CD4-positive, alpha-beta T cell (primary cell): ENCODE data around the gene POU2F2. TPM values are rescaled to one million over a fixed set of nuclear protein-coding genes. Genes with fewer than 3 reads are reported as not detected.

Experiments used
- ATAC-seq: fragments of 200-7000 bp; cut with Tn5 transposase; one replicate; pipeline ENCODE4 v1.10.0; 2022; ENCODE audit warnings: mild to moderate bottlenecking; ENCODE audit not compliant: poor library complexity
- CTCF ChIA-PET: fragments of 350-600 bp; sonication (Branson Sonifier 250); formaldehyde crosslinking; loops from one replicate; lab custom pipeline; 2021; ENCODE audit warnings: antibody characterized with exemption, inconsistent platforms; lab: Charles Lee
- POLR2A ChIA-PET: fragments of 350-600 bp; sonication (Branson Sonifier 250); formaldehyde crosslinking; loops from one replicate; lab custom pipeline; 2021; ENCODE audit warnings: antibody characterized with exemption, inconsistent platforms; lab: Charles Lee
- DNase-seq, 14 experiments: peaks; one replicate each; pipeline ENCODE4 v3.0.0-alpha.2; 2013 to 2020; ENCODE audit warnings: mixed read lengths in 2 of 14
- H3K27ac ChIP-seq, 2 donors: one replicate each; pipeline versions ENCODE4 v1.5.1 to v1.7.0; 2013; ENCODE audit warnings: low read length in 2 of 2, low read depth in 1 of 2, mild to moderate bottlenecking in 1 of 2
- H3K27me3 ChIP-seq, 2 experiments: 1 replicate in 1 of 2; 2 replicates in 1 of 2; pipeline versions ENCODE4 v1.6.1 to v1.7.0; 2013; ENCODE audit warnings: low read length in 2 of 2, control low read depth in 1 of 2, mild to moderate bottlenecking in 1 of 2, moderate library complexity in 1 of 2; ENCODE audit not compliant: insufficient read depth in 2 of 2, control insufficient read depth in 1 of 2
- H3K36me3 ChIP-seq: one replicate; pipeline ENCODE4 v1.6.1; 2013; ENCODE audit warnings: low read length, control low read depth; ENCODE audit not compliant: insufficient read depth
- H3K4me1 ChIP-seq: one replicate; pipeline ENCODE4 v1.6.1; 2013; ENCODE audit warnings: low read length, control low read depth; ENCODE audit not compliant: insufficient read depth
- H3K4me3 ChIP-seq: one replicate; pipeline ENCODE4 v1.5.1; 2013; ENCODE audit warnings: mild to moderate bottlenecking, low read length, moderate library complexity
- H3K9me3 ChIP-seq, 2 experiments: 1 replicate in 1 of 2; 2 replicates in 1 of 2; pipeline versions ENCODE4 v1.6.1 to v1.7.0; 2013; ENCODE audit warnings: low read length in 2 of 2, mild to moderate bottlenecking in 2 of 2, control low read depth in 1 of 2, moderate library complexity in 1 of 2; ENCODE audit not compliant: control insufficient read depth in 1 of 2, insufficient read depth in 1 of 2
- H3K27ac Mint-ChIP-seq: one replicate; pipeline ENCODE4 v1.8.0; 2020; ENCODE audit warnings: mixed read lengths
- H3K27me3 Mint-ChIP-seq: one replicate; pipeline ENCODE4 v1.8.0; 2021; ENCODE audit warnings: mixed read lengths
- H3K36me3 Mint-ChIP-seq: one replicate; pipeline ENCODE4 v1.8.0; 2021; ENCODE audit warnings: low read depth, mixed read lengths
- H3K4me1 Mint-ChIP-seq: one replicate; pipeline ENCODE4 v1.8.0; 2021; ENCODE audit warnings: low read depth, mixed read lengths
- H3K4me3 Mint-ChIP-seq: one replicate; pipeline ENCODE4 v1.8.0; 2020; ENCODE audit warnings: mild to moderate bottlenecking, mixed read lengths
- H3K9me3 Mint-ChIP-seq: one replicate; pipeline ENCODE4 v1.8.0; 2020; ENCODE audit warnings: mixed read lengths
- CTCF ChIP-seq: fragments of 200-600 bp; IDR thresholded peaks from one replicate; pipeline ENCODE4 v1.8.0; 2022; ENCODE audit warnings: antibody characterized with exemption, mild to moderate bottlenecking
- intact Hi-C, 2 experiments: fragments of 100-400 bp; cut with DNase I in 1 of 2; cut with micrococcal nuclease in 1 of 2; formaldehyde crosslinking; loops; one replicate each; pipeline versions ENCODE4 v1.15.1 to v1.9.0; 2023 to 2025; cut with DNase I, micrococcal nuclease
- total RNA-seq, 174 experiments: library from RNA in 2 of 174; stranded (reverse) in 2 of 174; gene quantifications; one replicate each; pipeline ENCODE4 v1.2.3 and lab custom pipeline; 2021 to 2026

POU2F2 gene
- total RNA-seq, 2 experiments from 2014 or later: 18.6 to 19.9 TPM

DNA sequence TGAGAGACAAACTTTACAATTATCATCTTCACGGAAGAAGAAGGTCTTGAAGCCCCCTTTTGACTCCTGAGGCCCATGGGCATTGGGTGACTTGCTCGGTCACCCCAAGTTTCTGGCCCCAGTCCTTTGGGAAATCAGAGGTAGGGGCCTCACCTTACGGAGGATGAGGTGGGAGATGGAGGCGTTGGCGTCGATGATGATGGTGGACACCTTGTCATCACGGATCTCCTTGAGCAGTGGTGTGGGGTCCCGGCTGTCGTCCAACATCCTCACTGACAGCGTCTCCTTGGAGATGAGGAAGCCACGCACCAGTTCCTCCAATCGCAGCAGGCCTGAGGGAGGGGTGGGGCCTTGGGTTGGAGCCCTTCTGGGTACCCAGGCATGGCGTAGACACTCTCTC lies 73.0 kb downstream of the POU2F2 start:
- Histone ChIP-seq H3K27me3 (no peaks in the 10 kb centered on the region), H3K9me3 (no peaks in the 10 kb centered on the region), H3K4me1 (no peaks in the 10 kb centered on the region), H3K4me3 (no peak overlapping the region), H3K36me3 (no peaks in the 10 kb centered on the region), H3K27ac (no peak overlapping the region)
- intact Hi-C loops: no loop called here
- no peaks in the 10 kb centered on the region for H3K9me3 Mint-ChIP-seq
- H3K4me3 Mint-ChIP-seq: no peak overlapping the region
- ATAC-seq: no peak
- no peaks in the 10 kb centered on the region for H3K36me3 Mint-ChIP-seq
- ChIA-PET CTCF (no interaction called here), POLR2A (no interaction called here)
- H3K27ac Mint-ChIP-seq: no peak overlapping the region
- no peak for TF ChIP-seq CTCF
- H3K27me3 Mint-ChIP-seq: peaks cover 11% of the 10 kb centered on the region
- no peaks in the 10 kb centered on the region for H3K4me1 Mint-ChIP-seq
- no peak for DNase-seq

- H3K4me1 Mint-ChIP-seq: no peaks in the 10 kb centered on the region
- no peak for ATAC-seq
- Histone ChIP-seq H3K27me3 (no peaks in the 10 kb centered on the region), H3K9me3 (no peaks in the 10 kb centered on the region), H3K4me3 (no peak overlapping the region), H3K27ac (no peak overlapping the region), H3K36me3 (no peaks in the 10 kb centered on the region), H3K4me1 (no peaks in the 10 kb centered on the region)
- no peaks in the 10 kb centered on the region for H3K9me3 Mint-ChIP-seq
- intact Hi-C loops: no loop called here
- H3K27ac Mint-ChIP-seq: no peak overlapping the region
- ChIA-PET CTCF (no interaction called here), POLR2A (no interaction called here)
- no peak overlapping the region for H3K4me3 Mint-ChIP-seq
- TF ChIP-seq CTCF: no peak
- no peaks in the 10 kb centered on the region for H3K36me3 Mint-ChIP-seq
- DNase-seq: no peak
- peaks cover 5% of the 10 kb centered on the region for H3K27me3 Mint-ChIP-seq
These were observed 74.4 kb downstream of the POU2F2 start for GRCh38 chr19:42057846-42058245.

DNA sequence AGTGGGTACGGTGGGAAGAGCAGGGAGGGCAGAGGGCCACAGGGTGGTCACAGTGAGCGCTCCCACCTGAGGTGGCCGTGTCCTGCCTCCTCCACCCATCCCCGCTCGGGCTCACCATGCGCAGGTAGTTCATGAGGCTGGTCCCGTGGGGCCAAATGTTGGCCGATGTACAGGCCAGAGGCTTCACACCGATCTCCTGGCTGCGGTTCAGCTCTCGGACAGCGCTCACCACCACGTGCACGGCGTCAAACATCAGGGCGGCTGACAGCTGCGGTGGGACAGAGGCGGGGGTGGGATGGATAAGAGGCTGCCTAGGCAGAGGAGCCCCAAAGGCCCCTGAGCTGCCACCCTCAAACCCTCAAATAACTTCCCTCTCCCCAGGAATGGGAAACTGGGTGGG lies 78.0 kb downstream of the POU2F2 start:
- Mint-ChIP-seq H3K9me3 (no peaks in the 10 kb centered on the region), H3K27me3 (no peaks in the 10 kb centered on the region), H3K4me1 (no peaks in the 10 kb centered on the region), H3K4me3 (no peak overlapping the region), H3K36me3 (no peaks in the 10 kb centered on the region), H3K27ac (no peak overlapping the region)
- intact Hi-C loops: no loop called here
- H3K4me1 ChIP-seq: peaks cover 2% of the 10 kb centered on the region
- no peaks in the 10 kb centered on the region for H3K36me3 ChIP-seq
- ChIA-PET POLR2A (no interaction called here), CTCF (no interaction called here)
- ATAC-seq (no peak), DNase-seq (no peak)
- no peaks in the 10 kb centered on the region for H3K27me3 ChIP-seq
- no peak overlapping the region for H3K27ac ChIP-seq
- no peak overlapping the region for H3K4me3 ChIP-seq
- no peaks in the 10 kb centered on the region for H3K9me3 ChIP-seq
- TF ChIP-seq CTCF: no peak
